ENCODE data around the gene STARD3. TPM values are rescaled to one million over a fixed set of nuclear protein-coding genes. Genes with fewer than 3 reads are reported as not detected.

STARD3 gene
- total RNA-seq, 4 donors from 2014 or later, result 27.5 to 47.3 (median 38.6) TPM

DNA sequence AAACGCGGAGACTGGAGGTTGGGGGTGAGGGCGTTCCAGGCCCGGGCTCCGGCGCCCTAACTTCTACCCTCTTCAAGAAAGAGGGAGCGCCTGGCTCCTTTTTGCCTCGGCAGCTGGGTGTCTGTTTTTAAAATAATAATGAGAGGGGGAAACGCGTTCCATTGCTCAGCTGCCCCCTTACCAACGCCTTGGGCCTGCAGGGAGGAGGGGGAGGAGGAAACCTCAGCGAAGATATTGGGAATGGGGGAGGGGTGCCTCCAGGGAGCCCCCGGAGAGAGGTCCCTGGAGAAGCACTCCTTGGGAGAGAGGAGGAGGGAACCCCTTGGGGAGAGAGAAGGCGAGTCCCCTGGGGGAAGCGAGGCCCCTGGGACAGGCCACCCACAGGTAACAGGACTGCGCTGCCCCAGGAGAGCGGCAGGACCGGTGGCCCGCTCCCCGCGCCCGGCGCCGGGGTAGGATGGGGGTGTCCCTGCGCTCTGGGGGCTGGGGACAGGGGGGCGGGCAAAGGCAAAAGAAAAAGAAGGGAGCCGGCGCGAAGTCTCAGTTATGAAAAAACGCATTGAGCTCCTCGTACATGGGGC is 31.9 kb upstream of the STARD3 start:
- 7% methylated on average over 31 of the region's 31 CpGs for WGBS
- TF ChIP-seq POLR2A (IDR thresholded peaks at IDR 0.05; ENCODE audit: low read depth), result no peak
- TF ChIP-seq EP300 (IDR thresholded peaks at IDR 0.05), result no peak
- no peak for TF ChIP-seq POLR2AphosphoS5 (IDR thresholded peaks at IDR 0.05)
- TF ChIP-seq, protein P1, sequence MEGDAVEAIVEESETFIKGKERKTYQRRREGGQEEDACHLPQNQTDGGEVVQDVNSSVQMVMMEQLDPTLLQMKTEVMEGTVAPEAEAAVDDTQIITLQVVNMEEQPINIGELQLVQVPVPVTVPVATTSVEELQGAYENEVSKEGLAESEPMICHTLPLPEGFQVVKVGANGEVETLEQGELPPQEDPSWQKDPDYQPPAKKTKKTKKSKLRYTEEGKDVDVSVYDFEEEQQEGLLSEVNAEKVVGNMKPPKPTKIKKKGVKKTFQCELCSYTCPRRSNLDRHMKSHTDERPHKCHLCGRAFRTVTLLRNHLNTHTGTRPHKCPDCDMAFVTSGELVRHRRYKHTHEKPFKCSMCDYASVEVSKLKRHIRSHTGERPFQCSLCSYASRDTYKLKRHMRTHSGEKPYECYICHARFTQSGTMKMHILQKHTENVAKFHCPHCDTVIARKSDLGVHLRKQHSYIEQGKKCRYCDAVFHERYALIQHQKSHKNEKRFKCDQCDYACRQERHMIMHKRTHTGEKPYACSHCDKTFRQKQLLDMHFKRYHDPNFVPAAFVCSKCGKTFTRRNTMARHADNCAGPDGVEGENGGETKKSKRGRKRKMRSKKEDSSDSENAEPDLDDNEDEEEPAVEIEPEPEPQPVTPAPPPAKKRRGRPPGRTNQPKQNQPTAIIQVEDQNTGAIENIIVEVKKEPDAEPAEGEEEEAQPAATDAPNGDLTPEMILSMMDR (IDR thresholded peaks at IDR 0.05), result no peak
- H3K27me3 ChIP-seq, result peaks cover 3 to 100% (median 85%) of the 10 kb centered on the region in 4 donors
- no peak overlapping the region for H3K27ac ChIP-seq (replicated peaks in 1 of 4)
- H3K36me3 ChIP-seq, result no peaks in the 10 kb centered on the region
- peak overlapping the region in 1 of 4 donors; percentile 37 for H3K4me3 ChIP-seq
- DNase-seq (ENCODE audit: extremely low spot score), result no peak
- peaks cover 30 to 51% (median 43%) of the 10 kb centered on the region in 4 donors for H3K4me1 ChIP-seq
- intact Hi-C loops (cut with DNase I), result no loop called here
- no peaks in the 10 kb centered on the region for H3K9me3 ChIP-seq

DNA sequence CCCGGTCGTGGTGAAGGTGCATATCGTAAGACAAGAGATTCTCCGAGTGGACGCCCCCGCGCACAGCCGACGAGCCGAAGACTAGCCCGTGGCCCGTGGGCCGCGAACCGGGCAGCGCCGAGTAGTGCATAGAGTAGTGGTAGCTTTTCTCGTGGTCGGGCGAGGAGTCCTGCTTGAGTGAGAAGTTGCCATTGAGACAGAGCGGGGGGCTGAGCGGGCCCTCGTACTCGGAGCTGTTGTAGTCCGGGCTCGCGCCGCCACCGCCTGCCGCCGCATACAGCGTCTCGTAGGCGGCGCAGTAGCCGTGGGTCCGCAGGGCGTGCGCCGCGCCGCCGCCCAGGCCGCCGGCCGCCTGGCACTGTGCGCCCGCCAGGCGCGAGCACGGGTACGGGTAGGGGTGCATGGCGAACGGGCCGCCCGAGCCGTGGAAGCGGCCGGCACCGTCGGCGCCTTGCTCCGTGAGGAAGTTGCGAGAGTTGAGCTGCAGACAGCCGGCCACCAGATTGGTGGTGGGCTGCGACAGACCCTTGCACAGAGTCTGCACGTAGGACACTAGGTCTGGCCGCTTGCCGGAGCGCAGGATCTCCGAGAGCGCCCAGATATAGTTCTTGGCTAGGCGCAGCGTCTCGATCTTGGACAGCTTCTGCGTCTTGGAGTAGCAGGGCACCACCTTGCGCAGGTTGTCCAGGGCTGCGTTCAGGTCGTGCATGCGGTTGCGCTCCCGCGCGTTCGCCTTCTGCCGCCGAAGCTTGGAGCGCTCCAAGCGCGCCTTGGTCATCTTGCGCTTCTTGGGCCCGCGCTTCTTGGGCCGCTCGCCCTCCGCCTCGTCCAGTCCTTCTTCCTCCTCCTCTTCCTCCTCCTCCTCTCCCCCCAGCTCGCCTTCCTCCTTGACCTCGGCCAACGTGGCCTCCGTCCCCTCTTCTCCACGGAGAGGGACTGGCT is 31.2 kb upstream of the STARD3 start:
- DNase-seq (ENCODE audit: extremely low spot score), result no peak
- H3K4me3 ChIP-seq, result peak overlapping the region; percentile 27 to 42 (median 32)
- H3K27me3 ChIP-seq, result peaks cover 3 to 99% (median 77%) of the 10 kb centered on the region in 4 donors
- H3K27ac ChIP-seq (replicated peaks in 1 of 4), result no peak overlapping the region
- peaks cover 30 to 50% (median 42%) of the 10 kb centered on the region in 4 donors for H3K4me1 ChIP-seq
- WGBS, result 3% methylated on average over 83 of the region's 102 CpGs
- TF ChIP-seq, protein P1 (IDR thresholded peaks at IDR 0.05), result no peak
- TF ChIP-seq POLR2AphosphoS5 (IDR thresholded peaks at IDR 0.05) (no peak), POLR2A (IDR thresholded peaks at IDR 0.05; ENCODE audit: low read depth) (no peak), EP300 (IDR thresholded peaks at IDR 0.05) (no peak)
- no peaks in the 10 kb centered on the region for H3K9me3 ChIP-seq
- intact Hi-C loops (cut with DNase I), result no loop called here
- no peaks in the 10 kb centered on the region for H3K36me3 ChIP-seq

DNA sequence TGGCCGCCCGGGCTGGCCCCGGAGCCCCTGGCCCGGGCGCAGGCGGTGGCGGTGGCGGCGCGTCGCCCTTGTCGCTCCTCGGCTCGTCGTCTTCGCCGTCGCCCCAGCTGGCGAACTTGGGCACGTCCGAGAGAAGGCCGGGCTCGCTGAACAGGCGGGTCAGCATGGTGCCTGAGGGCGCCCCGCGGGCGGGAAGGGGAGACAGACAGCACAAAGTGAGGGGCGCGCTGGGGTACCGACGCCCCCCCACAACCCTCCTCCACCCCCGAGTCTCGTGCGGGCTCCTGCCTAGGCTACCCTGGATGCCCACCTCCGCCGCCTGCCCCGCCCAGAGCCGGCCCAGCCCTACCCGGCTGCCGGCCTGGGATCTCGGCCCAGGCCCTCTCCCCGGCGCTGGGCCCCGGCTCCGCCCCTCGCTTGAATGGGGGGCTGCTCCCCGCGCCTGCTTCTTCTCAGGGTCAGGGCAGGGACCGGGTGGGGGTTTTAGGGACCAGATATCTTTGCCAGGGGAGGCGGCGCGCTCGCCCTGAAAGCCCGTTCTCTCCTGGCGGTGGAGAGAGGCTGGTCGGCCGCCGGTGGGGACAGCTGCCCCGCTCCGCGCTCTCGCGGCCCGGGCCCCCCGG is 30.4 kb upstream of the STARD3 start:
- Histone ChIP-seq H3K36me3 (no peaks in the 10 kb centered on the region), H3K27ac (replicated peaks in 1 of 4) (no peak overlapping the region), H3K4me1 (peaks cover 30 to 50% (median 42%) of the 10 kb centered on the region in 4 donors), H3K27me3 (peaks cover 3 to 99% (median 70%) of the 10 kb centered on the region in 4 donors), H3K4me3 (peak overlapping the region; percentile 27 to 42 (median 32)), H3K9me3 (no peaks in the 10 kb centered on the region)
- intact Hi-C loops (cut with DNase I), result no loop called here
- no peak for DNase-seq (ENCODE audit: extremely low spot score)
- no peak for TF ChIP-seq POLR2AphosphoS5 (IDR thresholded peaks at IDR 0.05)
- no peak for TF ChIP-seq POLR2A (IDR thresholded peaks at IDR 0.05; ENCODE audit: low read depth)
- TF ChIP-seq, protein P1 (IDR thresholded peaks at IDR 0.05), result no peak
- no peak for TF ChIP-seq EP300 (IDR thresholded peaks at IDR 0.05)
- WGBS, result 2% methylated on average over 21 of the region's 66 CpGs

DNA sequence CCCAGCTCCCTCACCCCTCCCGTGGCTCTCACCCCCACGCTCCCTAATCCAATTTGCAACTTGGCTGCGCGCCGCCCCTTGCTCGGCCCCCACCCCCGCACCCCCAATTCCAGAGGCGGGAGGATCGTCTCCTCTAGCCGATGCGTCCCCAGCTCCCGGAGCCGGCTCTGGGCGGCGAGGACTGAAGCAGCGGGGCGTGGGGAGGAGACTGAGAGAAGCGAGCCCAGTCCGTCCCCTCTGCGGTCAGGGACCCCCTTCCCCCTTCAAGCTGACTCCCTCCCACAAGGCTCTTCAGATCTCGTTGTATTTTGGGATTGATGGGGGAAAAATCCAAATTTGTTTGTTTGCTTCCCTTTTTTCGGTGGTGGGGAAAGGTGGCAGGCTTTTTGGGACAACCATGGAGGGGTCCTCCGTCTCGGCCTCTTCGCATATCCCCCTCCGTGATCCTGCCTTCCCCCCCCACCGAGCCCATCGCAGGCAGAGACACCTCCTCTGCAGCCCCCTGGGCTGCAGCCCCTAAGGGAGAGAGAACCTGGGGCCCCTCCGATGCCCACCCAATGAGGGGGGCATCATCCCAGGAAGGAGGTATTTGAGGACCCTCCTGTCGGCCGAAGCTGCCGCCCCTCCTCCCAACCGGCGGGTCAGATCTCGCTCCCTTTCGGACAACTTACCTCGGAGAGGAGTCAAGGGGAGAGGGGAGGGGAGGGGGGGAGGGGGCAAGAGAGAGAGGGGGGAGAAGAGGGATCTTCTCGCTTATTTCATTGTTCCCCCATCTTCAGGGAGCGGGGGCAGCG is 29.7 kb upstream of the STARD3 start:
- Histone ChIP-seq H3K27me3 (peaks cover 3 to 99% (median 64%) of the 10 kb centered on the region in 4 donors), H3K27ac (replicated peaks in 1 of 4) (no peak overlapping the region), H3K36me3 (no peaks in the 10 kb centered on the region), H3K4me3 (peak overlapping the region; percentile 27 to 42 (median 32)), H3K9me3 (no peaks in the 10 kb centered on the region), H3K4me1 (peaks cover 30 to 50% (median 42%) of the 10 kb centered on the region in 4 donors)
- intact Hi-C loops (cut with DNase I), result no loop called here
- TF ChIP-seq POLR2AphosphoS5 (IDR thresholded peaks at IDR 0.05), result no peak
- TF ChIP-seq POLR2A (IDR thresholded peaks at IDR 0.05; ENCODE audit: low read depth), result no peak
- TF ChIP-seq EP300 (IDR thresholded peaks at IDR 0.05), result no peak
- TF ChIP-seq, protein P1 (IDR thresholded peaks at IDR 0.05), result no peak
- WGBS, result under 1% methylated on average over 26 of the region's 40 CpGs
- DNase-seq (ENCODE audit: extremely low spot score), result no peak

Measured in esophagus muscularis mucosa (tissue), 4 donors.